Heart right ventricle (tissue), 16 donors: ENCODE results near the gene TEX10. TPM values are rescaled to one million over a fixed set of nuclear protein-coding genes. Genes with fewer than 3 reads are reported as not detected.

Experiments used
- ATAC-seq, 8 donors: fragments of 200-7000 bp; cut with Tn5 transposase; one replicate each; pipeline ENCODE4 v1.9.1; 2020; ENCODE audit warnings: mild to moderate bottlenecking in 8 of 8, moderate library complexity in 8 of 8, moderate number of reproducible peaks in 1 of 8
- DNase-seq, 2 donors: peaks; one replicate each; pipeline ENCODE4 v3.0.0-alpha.2; 2020
- H3K27ac ChIP-seq, 10 donors: fragments of 200-600 bp; sonication (generic) in 2 of 10; one replicate each; pipeline versions ENCODE4 v1.5.0 to v1.8.0; 2020 to 2022; ENCODE audit warnings: mild to moderate bottlenecking in 3 of 10
- H3K27me3 ChIP-seq, 7 donors: fragments of 200-600 bp; one replicate each; pipeline ENCODE4 v1.8.0; 2021 to 2022; ENCODE audit warnings: mild to moderate bottlenecking in 2 of 7
- H3K36me3 ChIP-seq, 9 donors: fragments of 200-600 bp; sonication (generic) in 1 of 9; one replicate each; pipeline versions ENCODE4 v1.5.0 to v1.8.0; 2020 to 2022; ENCODE audit warnings: mild to moderate bottlenecking in 2 of 9
- H3K4me1 ChIP-seq, 9 donors: fragments of 200-600 bp; sonication (generic) in 1 of 9; one replicate each; pipeline versions ENCODE4 v1.5.0 to v1.8.0; 2020 to 2022; ENCODE audit warnings: mild to moderate bottlenecking in 4 of 9
- H3K4me3 ChIP-seq, 10 donors: fragments of 200-600 bp; sonication (generic) in 2 of 10; one replicate each; pipeline versions ENCODE4 v1.5.0 to v1.8.0; 2020 to 2022; ENCODE audit warnings: mild to moderate bottlenecking in 7 of 10, moderate library complexity in 2 of 10
- H3K9me3 ChIP-seq, 11 donors: fragments of 200-600 bp in 10 of 11; sonication (generic) in 2 of 11; one replicate each; pipeline versions ENCODE4 v1.5.0 to v1.8.0; 2013 to 2022; ENCODE audit warnings: mild to moderate bottlenecking in 2 of 11, control low read depth in 1 of 11, moderate library complexity in 1 of 11
- WGBS, 2 donors: extraction: QIAGEN DNeasy Blood & Tissue Kit; methylation state at CpG; one replicate each; pipeline ENCODE4 v1.1.7; 2013; ENCODE audit warnings: inconsistent platforms in 1 of 2; 5-methylcytosine and 5-hydroxymethylcytosine counted together
- intact Hi-C, 10 donors: fragments of 100-400 bp; cut with DNase I; formaldehyde crosslinking; loops; one replicate each; pipeline versions ENCODE4 v1.11.1 to v1.14.2; 2022
- long read RNA-seq, 3 donors: library from polyadenylated mRNA; unstranded; transcript quantifications; one replicate each; pipeline ENCODE4 v2.0.0, GENCODE V29; 2020 to 2021
- polyA plus RNA-seq, 2 donors: library from polyadenylated mRNA; stranded (reverse); fragments of 200-250 nt; gene quantifications; one replicate each; pipeline ENCODE4 v1.2.3, GENCODE V29; 2013
- total RNA-seq, 10 donors: library from RNA; stranded (reverse); fragmentation: NEBNext Ultra II Directional in 3 of 10; extraction: Animal tissue kit (Norgen Biotek cat#: 25700) in 3 of 10; gene quantifications; one replicate each; pipeline versions ENCODE4 v1.2.1 to v1.2.4, GENCODE V29; 2021 to 2023
- TF ChIP-seq, protein P1 (sequence below), 9 donors: fragments of 200-600 bp; sonication (generic) in 2 of 9; IDR thresholded peaks; one replicate each; pipeline versions ENCODE4 v1.5.0 to v1.8.0; 2021 to 2022; ENCODE audit warnings: antibody characterized with exemption in 9 of 9, mild to moderate bottlenecking in 5 of 9, moderate library complexity in 1 of 9
- donor health status: Arrhythmogenic right ventricular cardiomyopathy.
- donor health status: ischemic (EF 13 %, LVEDD 7.1; RV severe dilation, severe dysfunction).
- donor health status: healthy with polysubstance abuse.
- donor health status: DM: no; HTN: yes; CAD: no.
- donor health status: DM: no; HTN: no; CAD: no.
- donor health status: ischemic (EF 25% LVEDD 6.9; RV normal size, moderate dysfunction).
- donor health status: ischemic (EF 25% LVEDD 5.7; RV mildly dilated, moderate dysfunction).
- donor health status: healthy.
- donor health status: DM: yes; HTN: yes; CAD: no.
- donor health status: Ischemic cardiomyopathy.
- donor health status: ischemic (EF 35%, LVEDD 5.7; RV mildly dilated, moderate dysfunction).
- donor health status: nonischemic (EF 11% LVEDD 7.7; RV severe dilation, severe dysfunction).
- donor health status: DM: yes; HTN: yes; CAD: no.
- donor health status: PGD.
- donor health status: ischemic (EF 29% LVEDD 5.4; RV normal size, mild dysfunction).
- donor health status: nonischemic (EF 23%, LVEDD 6.1; RV moderate dilation, normal function).

The TEX10 gene
- total RNA-seq (10 to 100 TPM in 2 of 10 donors, 1 to 10 TPM in 8; 7.1 to 10.3 (median 9.2) TPM), polyA plus RNA-seq (1 to 10 TPM; 2.9 to 6.0 TPM)
- long read RNA-seq, donor 1, transcript TEX10-201 (15 exons, 3,074 nt) = major isoform, 11 of 13 reads
- long read RNA-seq, donor 1, partial matches to known transcripts = 2 of 13 reads
- long read RNA-seq, donor 1, other reads (novel, unspliced or antisense) = 0 of 13 reads
- long read RNA-seq, donor 2, transcript TEX10-201 (15 exons, 3,074 nt) = major isoform, 9 of 14 reads
- long read RNA-seq, donor 2, partial matches to known transcripts = 1 of 14 reads
- long read RNA-seq, donor 2, other reads (novel, unspliced or antisense) = 4 of 14 reads
- long read RNA-seq, donor 3, transcript TEX10-201 (15 exons, 3,074 nt) = major isoform, 33 of 49 reads
- long read RNA-seq, donor 3, partial matches to known transcripts = 7 of 49 reads
- long read RNA-seq, donor 3, other reads (novel, unspliced or antisense) = 9 of 49 reads

DNA sequence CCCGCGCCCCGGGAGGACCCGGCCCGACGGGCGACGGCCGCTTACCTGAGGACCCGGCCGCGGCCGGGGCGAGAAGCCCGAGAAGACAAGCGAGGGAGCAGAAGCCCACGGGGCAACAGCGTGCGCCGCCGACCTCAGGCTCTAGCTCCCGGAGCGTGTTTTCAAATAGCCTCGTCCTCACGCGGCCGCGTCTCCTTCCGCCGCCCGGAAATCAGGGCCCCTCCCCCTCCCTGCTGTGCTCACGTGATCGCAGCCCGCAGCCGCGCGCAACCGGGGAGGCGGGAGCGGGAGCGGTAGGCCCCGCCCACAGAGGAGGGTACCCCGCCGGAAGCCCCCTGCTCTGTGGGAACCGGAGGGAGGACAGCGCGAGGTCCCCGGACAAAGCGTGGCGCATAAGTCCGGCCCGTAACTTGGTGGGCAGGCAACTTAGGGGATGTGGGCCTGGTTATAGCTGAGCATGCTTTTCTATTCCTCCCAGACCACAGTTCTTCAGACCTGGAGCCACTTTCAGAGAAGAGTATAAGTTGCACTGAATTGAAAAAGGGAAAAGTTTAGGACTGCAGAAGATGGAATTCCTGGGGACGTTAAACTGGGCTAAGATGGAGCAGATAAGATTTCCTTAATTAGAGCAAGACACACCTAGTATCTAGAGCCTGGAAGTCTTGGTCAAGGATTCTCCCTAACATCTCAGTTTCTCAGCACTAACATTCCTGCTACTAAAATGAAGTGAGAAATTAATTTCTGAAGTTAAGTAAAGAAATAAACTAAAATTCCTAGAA, at the start of gene TEX10:
TEX10 (minus strand) TSS at position 216 of the 779 bp plus-strand sequence. CDS start 3,579 bp downstream, outside the sequence.
- Histone ChIP-seq H3K4me3 (peak within 1 kb of the TSS; percentile 77 to 97 (median 84)), H3K9me3 (peaks cover 0 to 5% (median 0%) of the 10 kb centered on the region in 11 donors), H3K27me3 (no peaks in the 10 kb centered on the region), H3K27ac (peak within 1 kb of the TSS; percentile 42 to 93 (median 80)), H3K36me3 (peaks cover 0 to 5% (median 0%) of the 10 kb centered on the region in 9 donors), H3K4me1 (peaks cover 0 to 32% (median 16%) of the 10 kb centered on the region in 9 donors)
- 0% methylated on average over 53 of the region's 53 CpGs for whole genome bisulfite sequencing, 2 donors
- ATAC-seq (peak; percentile 98 to 99 (median 98)), DNase-seq (peak; percentile 90)
- intact Hi-C loops = loop anchor here in 5 of 10 donors (5.0 to 10.0 kb wide), 4 partner anchors 72 to 244 kb away; partner anchors contain the start of gene MSANTD3 (in 5 of the 5)
- TF ChIP-seq, protein P1, sequence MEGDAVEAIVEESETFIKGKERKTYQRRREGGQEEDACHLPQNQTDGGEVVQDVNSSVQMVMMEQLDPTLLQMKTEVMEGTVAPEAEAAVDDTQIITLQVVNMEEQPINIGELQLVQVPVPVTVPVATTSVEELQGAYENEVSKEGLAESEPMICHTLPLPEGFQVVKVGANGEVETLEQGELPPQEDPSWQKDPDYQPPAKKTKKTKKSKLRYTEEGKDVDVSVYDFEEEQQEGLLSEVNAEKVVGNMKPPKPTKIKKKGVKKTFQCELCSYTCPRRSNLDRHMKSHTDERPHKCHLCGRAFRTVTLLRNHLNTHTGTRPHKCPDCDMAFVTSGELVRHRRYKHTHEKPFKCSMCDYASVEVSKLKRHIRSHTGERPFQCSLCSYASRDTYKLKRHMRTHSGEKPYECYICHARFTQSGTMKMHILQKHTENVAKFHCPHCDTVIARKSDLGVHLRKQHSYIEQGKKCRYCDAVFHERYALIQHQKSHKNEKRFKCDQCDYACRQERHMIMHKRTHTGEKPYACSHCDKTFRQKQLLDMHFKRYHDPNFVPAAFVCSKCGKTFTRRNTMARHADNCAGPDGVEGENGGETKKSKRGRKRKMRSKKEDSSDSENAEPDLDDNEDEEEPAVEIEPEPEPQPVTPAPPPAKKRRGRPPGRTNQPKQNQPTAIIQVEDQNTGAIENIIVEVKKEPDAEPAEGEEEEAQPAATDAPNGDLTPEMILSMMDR (IDR thresholded peaks at IDR 0.05) = no peak

DNA sequence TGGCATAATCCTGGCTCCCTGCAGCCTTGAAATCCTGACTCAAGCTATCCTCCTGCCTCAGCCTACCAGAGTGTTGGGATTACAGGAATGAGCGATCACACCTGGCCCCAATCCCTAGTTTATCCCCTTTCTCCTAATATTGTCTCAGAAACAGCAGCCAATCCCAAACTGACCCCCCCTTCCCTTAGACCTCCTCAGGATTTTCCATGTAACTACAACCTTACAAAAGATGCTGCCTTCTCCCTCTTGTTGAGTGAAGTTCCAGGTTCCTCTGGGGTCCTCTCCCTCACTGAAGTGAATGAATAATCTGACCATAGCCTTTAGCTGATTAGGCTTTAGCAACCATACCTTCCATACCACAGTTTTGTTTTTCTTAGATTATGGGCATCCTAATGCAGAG, 48.3 kb upstream of the TEX10 start:
- Histone ChIP-seq H3K27me3 (peaks cover 0 to 13% (median 0%) of the 10 kb centered on the region in 7 donors), H3K4me1 (no peaks in the 10 kb centered on the region), H3K9me3 (no peaks in the 10 kb centered on the region), H3K36me3 (no peaks in the 10 kb centered on the region), H3K4me3 (no peak overlapping the region), H3K27ac (no peak overlapping the region)
- TF ChIP-seq, protein P1 (IDR thresholded peaks at IDR 0.05) = no peak
- no peak for DNase-seq
- WGBS, 2 donors = 94 to 95% methylated on average over 1 of the region's 1 CpG
- ATAC-seq = no peak
- intact Hi-C loops = no loop called here

DNA sequence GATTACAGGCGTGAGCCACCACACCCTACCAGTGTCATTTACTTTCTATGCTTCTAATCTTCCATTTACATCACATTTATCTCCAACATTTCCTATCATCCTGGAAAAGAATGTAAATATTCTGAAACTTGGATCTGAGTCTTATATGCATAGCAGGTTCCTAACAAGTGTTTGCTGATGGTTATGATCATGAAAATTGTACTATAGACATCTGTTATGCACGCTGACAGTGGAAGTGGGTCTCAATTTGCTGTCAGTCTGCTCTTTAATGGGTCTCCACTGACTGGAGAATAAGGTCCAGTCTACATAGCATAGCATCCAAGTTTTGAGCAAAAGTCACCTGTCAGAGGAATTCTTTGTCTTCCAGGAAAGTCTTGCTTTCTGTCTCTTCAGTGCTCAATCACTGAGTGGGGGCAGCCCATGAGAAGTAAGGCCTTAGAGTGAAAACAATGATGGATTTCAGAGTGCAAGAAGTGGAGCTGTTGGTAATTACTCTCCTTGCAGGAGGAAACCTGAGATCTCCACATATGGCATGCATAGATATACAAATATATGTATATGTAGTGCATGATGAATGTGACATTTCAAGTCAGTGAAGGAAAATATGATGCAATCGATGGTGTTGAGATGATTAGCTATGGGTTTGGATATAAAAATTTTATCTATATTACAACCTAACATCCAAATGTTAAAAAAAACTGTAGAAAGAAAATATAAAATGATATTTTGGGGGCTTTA, 45.0 kb upstream of the TEX10 start:
- TF ChIP-seq, protein P1 (IDR thresholded peaks at IDR 0.05) = no peak
- Histone ChIP-seq H3K4me1 (peaks cover 0 to 7% (median 0%) of the 10 kb centered on the region in 9 donors), H3K27ac (no peak overlapping the region), H3K36me3 (no peaks in the 10 kb centered on the region), H3K27me3 (no peaks in the 10 kb centered on the region), H3K9me3 (no peaks in the 10 kb centered on the region), H3K4me3 (no peak overlapping the region)
- no peak for ATAC-seq
- WGBS, 2 donors = 86 to 87% methylated on average over 3 of the region's 3 CpGs
- intact Hi-C loops = no loop called here
- no peak for DNase-seq

DNA sequence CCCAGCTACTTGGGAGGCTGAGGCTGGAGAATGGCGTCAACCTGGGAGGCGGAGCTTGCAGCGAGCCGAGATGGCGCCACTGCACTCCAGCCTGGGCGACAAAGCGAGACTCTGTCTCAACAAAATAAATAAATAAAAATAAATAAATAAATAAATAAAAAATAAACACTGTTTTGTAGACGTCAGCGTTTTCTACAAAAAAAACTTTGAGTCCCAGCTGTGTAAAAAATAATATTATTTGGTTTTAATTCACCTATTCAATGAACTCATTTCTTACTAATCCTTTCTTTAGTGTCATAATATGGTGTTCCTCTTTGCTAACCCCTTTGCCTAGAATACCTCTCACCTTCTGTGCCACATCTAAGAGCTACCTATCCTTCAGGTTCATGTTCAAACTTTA, 44.0 kb upstream of the TEX10 start:
- Histone ChIP-seq H3K4me1 (peaks cover 0 to 7% (median 0%) of the 10 kb centered on the region in 9 donors), H3K27ac (no peak overlapping the region), H3K27me3 (no peaks in the 10 kb centered on the region), H3K4me3 (no peak overlapping the region), H3K9me3 (no peaks in the 10 kb centered on the region), H3K36me3 (no peaks in the 10 kb centered on the region)
- WGBS, 2 donors = 97 to 98% methylated on average over 9 of the region's 9 CpGs
- TF ChIP-seq, protein P1 (IDR thresholded peaks at IDR 0.05) = no peak
- ATAC-seq (no peak), DNase-seq (no peak)
- intact Hi-C loops = no loop called here
